Endothelial cell (in vitro differentiated cells): ENCODE results near the gene CUL4A. TPM values are rescaled to one million over a fixed set of nuclear protein-coding genes. Genes with fewer than 3 reads are reported as not detected.

ENCODE experiments used
- DNase-seq: peaks from one replicate; pipeline ENCODE4 v3.0.0; 2021; ENCODE audit warnings: low spot score
- H3K27ac Mint-ChIP-seq: one replicate; pipeline ENCODE4 v1.8.0; 2021; ENCODE audit warnings: mixed read lengths, inconsistent platforms; ENCODE audit not compliant: unreplicated experiment
- H3K27me3 Mint-ChIP-seq: one replicate; pipeline ENCODE4 v1.8.0; 2021; ENCODE audit warnings: mild to moderate bottlenecking, moderate library complexity, mixed read lengths, inconsistent platforms; ENCODE audit not compliant: unreplicated experiment
- H3K36me3 Mint-ChIP-seq: one replicate; pipeline ENCODE4 v1.8.0; 2021; ENCODE audit warnings: mild to moderate bottlenecking, low read depth, mixed read lengths, inconsistent platforms; ENCODE audit not compliant: unreplicated experiment
- H3K4me1 Mint-ChIP-seq: one replicate; pipeline ENCODE4 v1.8.0; 2021; ENCODE audit warnings: mild to moderate bottlenecking, mixed read lengths, inconsistent platforms; ENCODE audit not compliant: unreplicated experiment
- H3K4me3 Mint-ChIP-seq: one replicate; pipeline ENCODE4 v1.8.0; 2021; ENCODE audit warnings: mild to moderate bottlenecking, mixed read lengths, inconsistent platforms; ENCODE audit not compliant: unreplicated experiment
- H3K9me3 Mint-ChIP-seq: one replicate; pipeline ENCODE4 v1.8.0; 2021; ENCODE audit warnings: mixed read lengths, inconsistent platforms; ENCODE audit not compliant: unreplicated experiment
- CTCF ChIP-seq: fragments of 200-600 bp; sonication (generic); IDR thresholded peaks from one replicate; pipeline ENCODE4 v1.5.0; 2021; ENCODE audit warnings: antibody characterized with exemption; ENCODE audit not compliant: unreplicated experiment
- total RNA-seq: library from RNA; stranded (reverse); fragmentation: NEBNext Ultra II Directional; extraction: Animal tissue kit (Norgen Biotek cat#: 25700); gene quantifications from one replicate; pipeline ENCODE4 v1.2.1, GENCODE V29; 2021; ENCODE audit not compliant: unreplicated experiment

Gene CUL4A
- total RNA-seq, 1 donor from 2014 or later: 55.8 TPM

DNA sequence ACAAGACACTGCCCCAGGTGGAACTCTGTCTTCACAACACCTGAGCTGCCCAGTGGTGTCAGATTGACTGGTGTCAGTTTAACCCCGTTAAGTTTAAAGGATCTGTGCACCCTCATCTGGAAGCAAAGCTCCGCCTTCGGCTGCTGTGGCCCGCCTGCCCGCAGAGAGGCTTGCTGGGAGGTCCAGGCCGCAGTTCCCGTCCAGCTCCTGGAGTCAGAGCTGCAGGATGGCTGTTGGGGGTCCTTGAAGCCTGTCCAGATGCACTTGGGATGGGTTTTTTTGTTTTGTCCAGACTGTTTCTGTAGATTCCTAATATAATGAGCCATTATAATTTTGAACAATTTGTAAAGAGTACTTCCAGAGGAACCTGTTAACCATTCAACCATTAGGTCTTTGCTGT lies 16.1 kb downstream of the CUL4A start:
- H3K4me3 Mint-ChIP-seq: no peak overlapping the region
- peaks cover 14% of the 10 kb centered on the region for H3K27me3 Mint-ChIP-seq
- TF ChIP-seq CTCF: no peak
- peaks cover 54% of the 10 kb centered on the region for H3K36me3 Mint-ChIP-seq
- DNase-seq: no peak
- H3K27ac Mint-ChIP-seq: no peak overlapping the region
- no peaks in the 10 kb centered on the region for H3K4me1 Mint-ChIP-seq
- no peaks in the 10 kb centered on the region for H3K9me3 Mint-ChIP-seq

DNA sequence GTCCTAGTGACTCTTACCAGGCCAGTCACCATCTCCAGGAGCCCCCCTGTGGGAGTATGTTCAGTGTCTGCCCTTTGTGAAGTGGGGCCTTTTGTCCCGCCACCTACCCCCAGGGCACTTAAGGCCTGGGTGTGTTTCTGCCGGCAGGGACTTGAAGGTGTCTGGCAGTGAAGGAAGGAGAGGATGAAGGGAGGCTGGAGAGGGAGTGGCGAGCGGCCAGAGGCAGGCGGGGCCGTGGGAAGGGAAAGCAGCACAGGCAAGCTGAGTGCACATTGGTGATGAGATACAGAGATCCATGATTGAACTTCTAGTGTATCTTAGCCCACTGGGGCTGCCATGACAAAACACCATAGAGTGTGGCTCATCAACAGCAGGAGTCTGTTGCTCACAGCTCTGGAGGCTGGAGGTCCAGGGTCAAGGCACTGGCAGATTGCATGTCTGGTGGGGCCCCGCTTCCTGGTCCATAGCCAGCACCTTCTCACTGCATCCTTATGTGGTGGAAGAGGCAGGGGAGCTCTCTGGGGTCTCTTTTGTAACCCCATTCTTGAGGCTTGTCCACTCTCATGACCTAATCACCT lies 17.5 kb downstream of the CUL4A start:
- H3K4me3 Mint-ChIP-seq: no peak overlapping the region
- H3K27ac Mint-ChIP-seq: no peak overlapping the region
- H3K4me1 Mint-ChIP-seq: no peaks in the 10 kb centered on the region
- H3K27me3 Mint-ChIP-seq: peaks cover 11% of the 10 kb centered on the region
- no peak for DNase-seq
- H3K36me3 Mint-ChIP-seq: peaks cover 56% of the 10 kb centered on the region
- TF ChIP-seq CTCF: no peak
- H3K9me3 Mint-ChIP-seq: no peaks in the 10 kb centered on the region

DNA sequence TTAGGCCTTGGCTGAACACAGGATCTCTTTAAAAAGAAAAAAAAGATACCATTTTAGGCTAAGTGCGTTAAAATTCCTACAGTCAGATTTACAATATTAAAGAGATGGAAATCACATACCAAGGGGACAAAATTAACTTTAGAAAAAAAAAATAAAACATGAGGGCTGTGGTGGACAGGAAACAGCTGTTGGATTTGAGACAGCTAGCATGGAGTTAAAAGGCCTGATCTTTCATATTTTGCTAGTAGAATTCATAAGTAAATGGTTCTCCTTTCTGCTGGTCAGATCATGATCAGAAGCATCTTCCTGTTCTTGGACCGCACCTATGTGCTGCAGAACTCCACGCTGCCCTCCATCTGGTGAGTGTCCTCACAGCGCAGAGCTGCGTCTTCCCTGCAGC lies 19.7 kb downstream of the CUL4A start:
- Mint-ChIP-seq H3K9me3 (no peaks in the 10 kb centered on the region), H3K36me3 (peaks cover 43% of the 10 kb centered on the region), H3K27ac (no peak overlapping the region), H3K27me3 (peaks cover 7% of the 10 kb centered on the region), H3K4me3 (no peak overlapping the region), H3K4me1 (no peaks in the 10 kb centered on the region)
- no peak for DNase-seq
- TF ChIP-seq CTCF: no peak

DNA sequence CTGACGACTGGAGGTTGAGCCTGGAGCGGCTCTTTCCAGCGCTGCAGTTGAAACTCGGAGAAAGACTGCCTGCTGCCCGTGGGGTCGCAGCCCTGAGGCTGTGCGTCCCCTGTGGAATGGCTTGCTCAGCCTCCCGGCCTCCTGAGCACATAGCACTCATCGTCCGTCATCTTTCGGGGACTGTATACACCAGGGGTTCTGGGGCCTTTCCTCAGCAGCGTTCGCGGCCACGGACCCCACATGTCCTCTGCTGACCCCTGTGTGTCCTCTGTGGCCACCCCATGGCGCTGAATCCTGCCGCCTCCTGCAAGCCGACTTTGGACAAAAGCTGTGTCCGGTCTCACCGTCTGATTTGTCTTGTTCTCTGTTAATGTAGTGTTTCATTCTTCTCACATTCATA lies 20.4 kb downstream of the CUL4A start:
- Mint-ChIP-seq H3K36me3 (peaks cover 37% of the 10 kb centered on the region), H3K27ac (no peak overlapping the region), H3K4me3 (no peak overlapping the region), H3K9me3 (no peaks in the 10 kb centered on the region), H3K4me1 (no peaks in the 10 kb centered on the region), H3K27me3 (peaks cover 7% of the 10 kb centered on the region)
- TF ChIP-seq CTCF: no peak
- no peak for DNase-seq

DNA sequence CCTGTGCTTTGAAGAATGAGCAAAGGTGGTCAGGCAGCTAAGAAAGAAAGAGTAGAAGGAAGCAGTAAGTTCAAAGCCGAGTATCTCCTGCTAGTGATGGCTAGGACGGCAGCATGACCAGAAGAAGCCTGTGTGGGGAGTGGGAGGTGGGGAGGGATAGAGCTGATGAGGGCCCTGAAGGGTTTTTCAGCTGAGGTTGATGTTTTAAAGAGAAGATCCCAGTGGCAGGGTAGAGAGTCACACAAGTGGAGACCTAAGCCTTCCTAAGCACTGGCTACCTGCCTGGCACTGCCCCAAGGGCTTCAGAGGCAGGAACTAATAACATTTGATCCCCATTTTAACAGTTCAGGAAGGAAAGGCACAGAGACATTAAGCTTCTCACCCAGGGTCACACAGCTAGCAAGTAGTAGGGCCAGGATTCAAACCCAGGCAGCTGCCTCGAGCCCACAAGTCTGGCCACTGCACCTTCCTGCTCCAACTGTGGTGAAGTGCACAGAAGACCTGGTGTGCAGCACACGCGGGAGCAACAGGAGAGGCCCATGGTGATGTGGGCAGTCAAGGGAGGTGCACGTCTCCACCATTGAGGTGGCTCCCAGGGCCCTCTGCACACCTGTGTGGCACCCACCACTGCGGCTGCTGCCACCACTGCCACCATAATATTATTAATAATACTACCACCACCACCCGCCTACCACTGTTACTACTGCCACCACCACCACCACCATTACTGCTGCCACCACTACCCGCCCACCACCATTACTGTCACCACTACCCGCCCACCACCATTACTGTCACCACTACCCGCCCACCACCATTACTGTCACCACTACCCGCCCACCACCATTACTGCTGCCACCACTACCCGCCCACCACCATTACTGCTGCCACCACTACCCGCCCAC lies 22.1 kb downstream of the CUL4A start:
- TF ChIP-seq CTCF: no peak
- Mint-ChIP-seq H3K4me1 (no peaks in the 10 kb centered on the region), H3K27ac (no peak overlapping the region), H3K27me3 (peaks cover 7% of the 10 kb centered on the region), H3K36me3 (peaks cover 34% of the 10 kb centered on the region), H3K4me3 (no peak overlapping the region), H3K9me3 (no peaks in the 10 kb centered on the region)
- DNase-seq: no peak
